IPS-18c (cell line): Measurements from ENCODE around the gene IKZF1.

Experiments used
- H3K4me3 ChIP-seq: 2 replicates; pipeline ENCODE4 v1.7.0; 2013; ENCODE audit warnings: low read depth, mild to moderate bottlenecking, low read length, moderate library complexity; ENCODE audit not compliant: insufficient read depth
- H3K9me3 ChIP-seq: one replicate; pipeline ENCODE4 v1.6.1; 2013; ENCODE audit warnings: mild to moderate bottlenecking, low read length, moderate library complexity; ENCODE audit not compliant: control insufficient read depth, insufficient read depth

Gene IKZF1

DNA sequence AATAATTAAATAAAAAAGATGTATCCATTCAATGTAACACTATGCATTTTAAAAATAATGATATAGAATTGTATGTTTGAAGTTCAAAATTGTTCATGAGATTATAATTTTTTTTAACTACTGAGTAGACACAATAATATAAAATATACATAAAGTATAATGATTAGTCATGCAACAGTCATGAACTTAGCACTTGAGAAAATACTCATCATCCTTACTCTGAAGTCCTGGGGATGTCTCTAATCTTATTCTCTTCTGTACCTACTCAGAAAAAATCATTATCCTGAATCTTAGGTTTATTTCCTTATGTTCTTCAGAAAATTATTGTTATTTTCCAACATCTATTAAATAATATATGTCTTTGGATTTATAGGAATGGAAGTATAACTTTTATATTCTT is 26.4 kb upstream of the IKZF1 start:
- no peak overlapping the region for H3K4me3 ChIP-seq

DNA sequence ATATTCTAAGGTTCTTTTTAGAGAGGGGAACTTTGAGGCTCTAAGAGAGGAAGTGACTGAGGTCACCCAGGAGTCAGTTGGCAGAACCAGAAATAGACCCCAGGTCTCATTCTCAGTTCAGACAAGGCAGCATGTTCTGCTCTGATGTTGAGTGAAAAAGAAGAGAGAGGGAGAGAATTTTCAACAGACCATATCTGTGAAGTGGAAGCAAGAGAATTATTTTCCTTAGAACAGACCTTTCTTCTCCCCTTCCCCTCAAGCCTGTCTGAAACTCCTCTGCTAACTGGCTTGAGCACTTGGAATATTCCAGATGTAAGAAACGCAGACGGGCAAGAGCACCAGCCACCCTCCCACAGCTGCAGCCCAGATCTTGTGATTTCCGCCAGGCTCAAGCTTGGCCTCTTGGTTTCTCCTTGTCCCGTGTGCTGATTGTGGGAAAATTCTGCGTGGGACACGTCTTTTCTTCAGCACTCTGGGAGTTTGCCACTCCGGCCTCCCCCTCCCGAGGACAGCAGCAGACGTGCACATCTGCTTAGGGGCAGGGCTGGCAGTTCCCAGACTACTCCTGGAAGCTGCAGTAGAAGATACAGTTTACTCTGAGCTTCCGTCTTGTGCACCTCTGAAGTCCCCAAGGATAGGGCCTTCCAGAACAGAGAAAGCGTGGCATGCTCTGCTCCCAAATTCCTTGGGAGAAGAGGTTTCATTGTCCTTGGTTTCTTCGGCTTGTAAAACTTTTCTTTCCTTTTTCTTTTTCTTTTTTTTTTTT is 22.7 kb upstream of the IKZF1 start:
- Histone ChIP-seq H3K9me3 (no peaks in the 10 kb centered on the region), H3K4me3 (no peak overlapping the region)

More for the DNA sequence above, 26.4 kb upstream of the IKZF1 start:
- no peaks in the 10 kb centered on the region for H3K9me3 ChIP-seq

DNA sequence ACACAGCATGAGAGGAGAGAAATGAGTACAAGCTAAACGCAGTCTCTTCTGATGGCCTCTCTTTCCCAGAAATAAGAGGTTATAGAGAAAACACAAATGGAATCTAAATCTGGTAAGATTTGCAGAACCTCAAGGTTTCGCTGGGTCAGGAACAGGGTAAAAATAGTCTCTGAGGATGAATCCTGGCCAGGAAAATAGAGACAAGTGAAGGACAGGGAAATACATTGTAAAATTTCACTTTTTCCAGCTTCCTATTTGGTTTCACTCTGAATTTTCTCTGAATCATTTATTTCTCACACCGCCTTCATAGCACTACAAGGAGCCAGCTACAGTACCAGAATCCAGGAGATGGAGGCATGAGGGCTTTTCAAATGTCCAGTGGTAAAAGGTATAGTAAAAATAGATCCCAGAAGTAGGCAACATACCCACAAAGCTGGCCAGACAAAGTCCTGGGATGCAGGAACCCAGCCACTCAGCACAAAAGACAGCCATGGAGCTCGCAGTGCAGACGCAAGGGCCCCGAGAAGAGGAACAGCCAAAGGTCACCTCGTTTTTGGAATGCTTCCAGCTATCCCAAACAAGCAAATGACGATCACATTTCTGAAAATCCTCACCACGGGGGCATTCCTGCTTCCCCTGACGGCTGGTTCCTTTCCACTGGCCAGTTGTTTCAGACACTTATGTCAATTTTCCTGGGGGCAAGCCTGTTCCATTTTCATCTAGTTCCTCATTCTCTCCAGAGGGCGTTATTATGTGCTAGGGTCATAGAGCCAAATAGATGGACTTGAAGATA is 21.5 kb upstream of the IKZF1 start:
- H3K9me3 ChIP-seq, result no peaks in the 10 kb centered on the region
- no peak overlapping the region for H3K4me3 ChIP-seq

DNA sequence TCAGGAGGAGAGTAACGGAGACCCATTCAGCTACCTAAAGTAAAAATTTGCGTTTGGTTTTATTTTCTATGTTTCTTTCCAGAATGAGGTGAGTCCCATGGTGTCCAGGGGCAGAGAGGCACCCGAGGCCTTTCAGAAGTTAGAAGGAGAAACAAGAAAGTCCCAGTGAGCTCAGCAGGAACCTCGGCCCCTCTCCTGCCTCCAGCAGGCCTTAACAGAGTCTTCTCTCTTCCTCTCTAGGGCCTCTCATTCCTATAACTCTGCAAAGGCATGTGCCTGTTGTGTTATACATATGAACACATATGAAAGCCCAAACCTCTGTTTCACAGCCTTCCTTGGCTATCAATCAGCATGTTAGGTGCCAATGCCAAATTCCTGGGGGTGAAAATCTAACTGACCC is 20.8 kb upstream of the IKZF1 start:
- Histone ChIP-seq H3K9me3 (no peaks in the 10 kb centered on the region), H3K4me3 (no peak overlapping the region)

DNA sequence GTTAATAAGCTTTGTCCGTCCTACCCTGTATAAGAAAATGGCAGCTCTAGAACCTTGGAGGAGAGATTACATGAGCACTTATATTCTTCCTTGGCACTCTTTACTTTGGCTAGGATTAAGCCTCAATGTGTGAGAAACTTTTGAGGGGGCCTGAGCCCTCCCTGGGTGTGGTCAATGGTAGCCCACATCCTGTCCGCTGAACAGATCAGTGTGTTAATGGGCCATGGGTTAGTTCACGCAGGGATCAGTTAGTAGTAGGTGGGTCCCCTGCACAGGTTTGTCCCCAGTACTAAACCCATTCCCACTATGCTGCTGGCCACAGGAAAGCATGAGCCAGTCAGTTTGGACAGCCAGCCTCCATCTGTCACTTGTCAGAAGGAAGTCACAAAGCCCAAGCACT is 20.2 kb upstream of the IKZF1 start:
- H3K4me3 ChIP-seq, result no peak overlapping the region
- no peaks in the 10 kb centered on the region for H3K9me3 ChIP-seq

DNA sequence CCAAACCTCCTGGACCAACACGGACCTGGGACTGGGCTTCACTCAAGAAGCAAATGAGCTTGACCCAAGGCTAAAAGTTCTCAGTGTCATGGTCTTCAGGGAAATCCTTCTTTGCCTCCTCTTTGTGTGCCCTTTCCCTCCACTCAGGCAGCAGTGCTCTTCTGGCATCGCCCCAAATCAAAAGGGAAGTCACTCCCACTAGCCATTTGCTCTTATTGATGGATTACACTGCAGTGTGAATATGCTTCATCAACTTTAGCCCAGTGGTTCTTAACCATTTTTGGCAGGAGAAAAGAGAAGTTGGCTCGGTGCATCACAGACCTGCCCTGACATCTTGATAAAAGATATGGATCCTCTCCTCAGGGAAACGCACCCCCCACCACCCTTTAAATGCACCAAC is 19.2 kb upstream of the IKZF1 start:
- no peak overlapping the region for H3K4me3 ChIP-seq
- H3K9me3 ChIP-seq, result no peaks in the 10 kb centered on the region

DNA sequence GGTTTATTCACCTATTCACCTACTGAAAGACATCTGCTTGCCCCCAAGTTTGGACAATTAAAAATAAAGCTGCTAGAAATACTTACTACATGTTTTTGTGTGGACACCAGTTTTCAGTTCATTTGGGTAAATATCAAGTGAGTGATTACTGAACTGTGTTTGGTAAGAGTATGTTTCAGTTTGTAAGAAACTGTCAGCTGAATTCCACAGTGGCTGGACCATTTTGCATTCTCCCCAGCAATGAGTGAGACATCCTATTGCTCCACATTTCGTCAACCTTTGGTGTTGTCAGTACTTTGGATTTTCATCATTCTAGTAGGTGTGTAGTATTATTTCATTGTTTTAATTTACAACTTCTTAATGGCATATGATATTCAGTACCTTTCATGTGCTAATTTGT is 17.4 kb upstream of the IKZF1 start:
- H3K4me3 ChIP-seq, result no peak overlapping the region
- H3K9me3 ChIP-seq, result no peaks in the 10 kb centered on the region

DNA sequence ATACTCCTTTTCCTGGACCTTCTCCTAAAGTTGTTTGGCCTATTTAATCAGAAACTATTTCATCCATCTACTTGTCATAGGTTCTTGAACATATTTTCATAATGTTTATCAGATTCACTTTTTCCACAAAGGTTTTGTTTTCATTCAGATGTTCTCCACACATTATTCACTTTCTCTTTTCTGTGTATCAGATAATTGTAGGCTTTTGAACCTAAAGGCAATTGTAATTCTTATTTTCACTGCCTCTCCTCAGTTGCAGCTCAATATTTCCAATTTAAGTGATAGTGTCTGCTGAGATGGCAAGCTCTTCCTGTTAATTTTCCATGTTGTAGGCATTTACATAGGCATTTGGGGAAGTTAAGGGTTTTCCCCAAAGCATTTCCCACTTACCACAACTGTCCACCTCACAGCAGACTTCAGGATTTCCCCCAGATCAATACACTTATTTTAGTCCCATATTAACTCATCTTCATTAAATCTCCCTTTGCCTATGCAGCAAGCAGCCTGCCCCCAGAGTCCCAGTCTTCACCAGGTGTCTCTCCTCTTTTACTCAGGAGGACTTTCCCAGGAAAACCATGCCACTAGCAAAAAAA is 12.3 kb upstream of the IKZF1 start:
- Histone ChIP-seq H3K4me3 (no peak overlapping the region), H3K9me3 (no peaks in the 10 kb centered on the region)

DNA sequence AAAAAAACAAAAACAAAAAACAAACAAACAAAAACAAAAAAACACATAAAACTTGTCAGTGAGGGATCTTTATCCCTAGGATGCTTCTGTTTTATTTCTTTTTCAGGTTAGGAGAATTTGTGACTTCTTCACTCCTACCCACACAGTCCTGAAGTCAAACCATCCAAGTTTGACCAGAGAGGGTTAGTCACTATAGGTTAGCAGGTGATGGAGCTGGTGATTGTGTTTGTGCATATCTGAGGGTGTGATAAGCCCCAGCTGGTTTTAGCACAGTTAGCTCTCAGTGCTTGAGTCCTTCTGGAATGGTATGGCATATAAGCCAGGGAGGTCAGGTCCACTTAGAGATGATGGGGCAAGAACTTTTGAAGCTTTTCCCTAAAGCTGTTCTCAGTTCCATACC is 11.8 kb upstream of the IKZF1 start:
- H3K4me3 ChIP-seq, result no peak overlapping the region
- H3K9me3 ChIP-seq, result no peaks in the 10 kb centered on the region

DNA sequence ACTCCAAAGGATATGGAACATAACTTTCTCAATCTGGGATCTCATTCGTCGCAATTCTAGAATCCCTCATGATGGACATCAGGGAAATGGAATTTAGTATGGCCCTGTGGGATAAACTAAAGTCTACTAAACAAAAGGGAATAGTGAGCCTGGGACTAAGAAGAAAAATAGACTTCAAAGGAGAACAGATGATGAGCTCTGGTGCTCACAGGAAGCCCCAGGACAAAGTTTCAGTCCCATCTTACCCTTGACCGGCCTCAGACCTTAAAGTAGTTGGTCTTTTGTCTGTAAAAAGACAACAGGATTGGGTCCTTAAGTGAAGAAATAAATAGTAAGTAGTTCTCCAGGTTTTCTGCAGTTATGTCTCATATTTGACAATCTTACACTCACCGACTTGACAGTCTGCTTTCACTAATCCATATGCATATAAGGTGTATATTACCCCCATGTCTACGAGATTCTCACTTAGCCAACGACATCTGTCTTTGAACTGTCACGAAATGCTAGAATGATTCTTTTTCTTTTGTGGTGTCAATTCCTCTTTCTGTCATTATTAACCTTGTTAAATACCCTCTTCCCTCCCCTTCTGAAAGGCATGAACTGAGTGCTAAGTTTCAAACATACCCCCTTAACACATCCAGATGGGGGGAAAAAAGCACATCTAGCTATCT is 10.9 kb upstream of the IKZF1 start:
- H3K9me3 ChIP-seq, result no peaks in the 10 kb centered on the region
- H3K4me3 ChIP-seq, result no peak overlapping the region

DNA sequence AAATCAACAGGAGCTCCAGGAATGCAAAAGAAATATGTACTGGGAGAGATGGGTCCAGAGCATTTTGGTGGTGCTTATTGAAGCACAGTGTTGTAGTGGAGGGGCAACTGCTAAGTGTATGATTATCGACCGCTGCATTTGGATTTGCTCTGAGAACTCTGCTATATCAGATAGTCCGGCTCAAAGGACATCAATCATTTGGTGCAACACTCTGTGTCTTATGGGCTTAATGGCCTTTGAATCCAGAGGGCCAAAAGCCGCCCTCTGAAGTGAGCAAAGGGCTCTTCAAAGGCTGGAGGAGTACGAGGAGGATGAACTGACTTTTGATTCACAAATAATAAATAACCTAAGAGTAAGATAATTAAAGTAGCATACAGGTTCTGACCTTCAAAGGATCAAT is 9.4 kb upstream of the IKZF1 start:
- no peaks in the 10 kb centered on the region for H3K9me3 ChIP-seq
- H3K4me3 ChIP-seq, result no peak overlapping the region

DNA sequence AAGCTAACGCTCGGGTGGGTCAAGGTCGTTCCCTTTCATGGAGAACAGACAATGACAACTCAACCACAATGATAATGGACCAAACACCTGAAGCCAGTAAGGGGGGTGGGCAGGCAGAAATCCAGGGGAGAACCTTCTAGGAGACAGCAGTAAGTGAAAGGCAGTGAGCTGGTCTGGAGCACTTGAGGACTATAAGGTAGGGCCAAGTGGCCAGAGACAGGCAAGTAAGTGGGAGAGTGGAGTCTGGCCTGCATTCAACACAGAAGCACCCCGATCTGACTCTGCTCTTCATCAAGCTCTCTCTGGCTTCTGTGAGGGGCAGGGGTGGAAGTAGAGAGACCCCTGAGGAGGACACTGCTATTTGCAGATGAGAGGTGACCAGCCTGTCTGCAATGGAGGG is 7.7 kb upstream of the IKZF1 start:
- Histone ChIP-seq H3K4me3 (no peak overlapping the region), H3K9me3 (no peaks in the 10 kb centered on the region)

DNA sequence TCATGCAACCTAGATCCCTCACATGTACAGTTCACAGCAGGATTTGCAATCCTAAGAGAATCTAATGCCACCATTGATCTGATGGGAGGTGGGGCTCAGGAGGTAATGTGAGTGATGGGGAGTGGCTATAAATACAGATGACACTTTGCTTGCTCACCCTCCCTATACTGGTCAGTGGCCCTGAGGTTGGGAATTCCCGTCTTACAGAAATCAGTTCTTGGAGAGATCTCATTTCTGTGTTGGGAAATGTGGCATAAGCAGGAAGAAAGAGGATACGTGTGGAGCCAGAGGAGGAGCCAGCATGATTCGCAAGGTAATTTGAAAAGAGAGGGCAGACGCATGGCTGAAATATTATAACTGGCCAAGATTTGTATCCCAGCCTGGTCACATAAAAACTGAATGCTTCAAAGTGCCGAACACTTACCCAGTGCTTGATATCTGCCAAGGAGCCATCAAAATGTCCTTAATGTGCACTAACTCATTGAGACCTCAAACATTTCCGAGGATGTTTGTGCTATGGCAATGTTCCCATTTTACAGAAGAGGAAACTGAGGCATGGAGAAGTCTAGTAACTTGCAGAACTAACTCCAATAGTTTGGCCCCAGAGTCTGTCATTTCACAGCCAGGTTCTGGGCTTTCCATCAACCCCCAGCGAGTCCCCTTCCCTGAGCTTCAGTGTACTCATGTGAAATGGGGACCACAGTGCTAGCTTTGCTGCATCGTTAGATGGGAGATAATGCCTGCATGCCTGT is 5.5 kb upstream of the IKZF1 start:
- no peak overlapping the region for H3K4me3 ChIP-seq

DNA sequence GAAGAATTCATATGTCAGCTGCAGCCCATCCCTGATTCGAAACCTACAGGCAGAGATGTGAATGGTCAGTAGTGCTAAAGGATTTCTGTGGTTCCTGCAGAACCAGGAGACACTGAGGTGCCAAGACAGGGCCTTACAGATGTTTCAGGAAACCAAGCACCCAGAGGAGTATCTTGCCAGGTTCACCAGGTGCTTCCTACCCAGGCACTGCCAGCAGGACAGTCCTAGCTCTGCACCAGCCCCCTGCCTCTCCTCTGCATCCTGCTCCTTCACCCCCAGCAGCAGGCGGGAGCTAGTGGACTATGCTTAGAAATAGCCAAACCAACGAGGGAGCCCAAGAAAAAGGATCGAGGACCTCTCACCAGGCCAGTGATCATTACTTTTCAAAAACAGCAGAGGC is 4.2 kb upstream of the IKZF1 start:
- peaks cover 3% of the 10 kb centered on the region for H3K9me3 ChIP-seq
- no peak overlapping the region for H3K4me3 ChIP-seq

More for the DNA sequence above, 5.5 kb upstream of the IKZF1 start:
- H3K9me3 ChIP-seq, result peaks cover 3% of the 10 kb centered on the region

DNA sequence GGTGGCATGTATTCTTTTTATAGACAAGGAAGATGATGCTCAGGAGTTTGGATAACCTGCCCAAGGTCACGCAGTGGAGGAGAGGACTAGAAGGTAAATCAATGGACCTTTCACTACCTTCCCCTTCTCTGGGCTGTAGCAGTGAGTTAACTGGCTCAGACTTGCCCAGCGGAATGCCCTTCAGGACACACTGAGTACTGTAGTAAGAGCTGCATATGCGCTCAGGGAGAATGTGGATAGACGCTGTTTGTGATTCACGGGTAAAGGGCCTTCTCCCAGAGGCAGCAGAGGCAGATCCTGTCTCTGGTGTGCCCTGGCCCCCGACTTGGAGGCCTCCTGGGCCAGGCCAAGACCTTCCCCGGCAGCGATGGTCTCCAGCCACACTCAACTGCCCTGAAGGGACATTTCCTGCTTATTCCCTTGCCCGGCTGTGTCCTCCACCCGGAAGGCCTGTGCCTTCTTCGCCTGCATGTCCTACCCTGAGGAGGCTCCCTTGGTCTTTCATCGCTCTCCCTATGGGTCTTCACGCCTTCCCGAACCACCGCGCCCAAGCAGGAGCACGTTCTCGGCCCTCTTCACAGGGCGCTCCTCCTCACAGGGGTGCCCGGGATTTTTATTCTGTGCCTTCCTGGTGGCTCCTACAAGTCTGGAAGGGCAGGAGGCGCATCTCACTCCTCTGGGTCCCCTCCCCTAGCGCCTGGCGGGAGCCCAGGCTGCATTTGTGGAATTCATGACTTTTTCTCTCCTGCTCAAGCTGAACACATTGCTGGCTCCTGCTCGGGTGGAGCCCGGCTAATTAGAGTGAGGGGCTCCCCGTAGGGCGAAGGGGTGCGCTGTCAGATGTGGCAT is 1.8 kb upstream of the IKZF1 start:
- Histone ChIP-seq H3K9me3 (peaks cover 3% of the 10 kb centered on the region), H3K4me3 (peak overlapping the region; percentile 40)

DNA sequence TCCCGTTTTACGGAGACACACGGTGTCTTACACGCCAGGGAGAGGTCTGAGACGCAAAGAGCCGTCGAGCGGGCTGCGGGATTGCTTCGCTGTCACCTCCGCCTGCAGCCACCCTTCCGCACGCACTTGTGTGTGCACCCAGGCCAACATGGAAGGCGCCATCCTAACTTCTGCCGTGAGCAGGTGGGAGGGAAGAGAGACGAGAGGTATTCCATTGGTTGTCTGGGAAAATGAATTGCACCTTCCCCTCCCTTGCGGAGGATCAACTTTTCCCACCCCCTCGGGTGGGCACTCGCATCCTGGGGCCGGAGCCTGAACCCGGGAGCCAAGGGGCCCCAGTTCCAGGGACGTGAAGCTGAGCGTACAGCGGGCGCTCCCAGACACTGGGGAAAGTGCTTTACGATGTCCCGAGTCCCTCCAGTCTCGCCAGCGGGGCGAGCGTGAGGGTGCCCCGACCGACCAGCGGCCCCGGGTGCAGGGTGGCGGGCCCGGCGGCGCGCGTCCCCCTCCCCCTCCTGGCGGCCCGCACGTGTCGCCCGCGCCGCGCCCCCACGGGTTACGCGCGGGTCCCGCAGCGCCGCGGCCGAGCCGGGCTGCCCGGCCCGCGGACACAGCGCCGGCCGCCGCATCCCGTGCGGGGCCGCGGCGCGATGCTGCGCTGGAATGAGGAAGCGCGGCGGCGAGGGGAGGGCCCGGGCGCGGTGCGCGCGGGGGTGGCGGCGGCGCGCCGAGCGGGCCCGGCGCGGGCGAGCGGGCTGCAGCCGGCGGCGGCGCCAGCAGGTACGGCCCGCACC is 984 bp upstream of the IKZF1 start:
- H3K9me3 ChIP-seq, result peaks cover 3% of the 10 kb centered on the region
- H3K4me3 ChIP-seq, result peak overlapping the region; percentile 40
